Left renal cortex interstitium (tissue), 4 donors: ENCODE data around the gene EXOC3L1. TPM values are rescaled to one million over a fixed set of nuclear protein-coding genes. Genes with fewer than 3 reads are reported as not detected.
A peak's percentile ranks its signal among the peaks of the same experiment; 100 is the strongest.

Experiments used
- DNase-seq, 4 donors: peaks; one replicate each; pipeline ENCODE4 v3.0.0-alpha.2; 2013; ENCODE audit warnings: low read depth in 4 of 4, low spot score in 2 of 4, missing footprints in 1 of 4
- polyA plus RNA-seq, 4 donors: library from polyadenylated mRNA; unstranded; fragments of 120-200 nt; gene quantifications; one replicate each; pipeline ENCODE4 v1.2.1, GENCODE V29; 2013; ENCODE audit not compliant: insufficient read length in 4 of 4

Gene EXOC3L1
- polyA plus RNA-seq, 4 donors: 4.9 to 7.8 (median 6.7) TPM

DNA sequence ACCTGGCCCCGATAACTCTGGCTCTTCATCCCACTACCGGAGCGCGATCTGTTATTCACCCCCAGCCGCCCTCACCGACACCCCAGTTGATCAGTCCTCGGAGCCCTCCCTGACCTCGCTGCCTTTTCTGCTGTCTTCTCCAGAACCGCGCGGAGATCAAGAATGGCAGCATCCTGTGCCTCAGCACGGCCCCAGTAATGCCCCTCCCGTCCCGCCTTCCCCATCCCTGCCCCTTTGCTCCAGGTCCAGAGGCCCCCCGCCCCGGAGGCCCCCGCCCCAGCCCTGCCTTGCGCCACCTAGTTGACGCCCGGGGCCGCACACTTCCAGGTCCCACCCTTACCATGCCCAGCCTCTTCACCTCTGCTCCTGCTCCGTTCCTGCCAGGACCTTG, 9.9 kb upstream of the EXOC3L1 start:
- no peak for DNase-seq

DNA sequence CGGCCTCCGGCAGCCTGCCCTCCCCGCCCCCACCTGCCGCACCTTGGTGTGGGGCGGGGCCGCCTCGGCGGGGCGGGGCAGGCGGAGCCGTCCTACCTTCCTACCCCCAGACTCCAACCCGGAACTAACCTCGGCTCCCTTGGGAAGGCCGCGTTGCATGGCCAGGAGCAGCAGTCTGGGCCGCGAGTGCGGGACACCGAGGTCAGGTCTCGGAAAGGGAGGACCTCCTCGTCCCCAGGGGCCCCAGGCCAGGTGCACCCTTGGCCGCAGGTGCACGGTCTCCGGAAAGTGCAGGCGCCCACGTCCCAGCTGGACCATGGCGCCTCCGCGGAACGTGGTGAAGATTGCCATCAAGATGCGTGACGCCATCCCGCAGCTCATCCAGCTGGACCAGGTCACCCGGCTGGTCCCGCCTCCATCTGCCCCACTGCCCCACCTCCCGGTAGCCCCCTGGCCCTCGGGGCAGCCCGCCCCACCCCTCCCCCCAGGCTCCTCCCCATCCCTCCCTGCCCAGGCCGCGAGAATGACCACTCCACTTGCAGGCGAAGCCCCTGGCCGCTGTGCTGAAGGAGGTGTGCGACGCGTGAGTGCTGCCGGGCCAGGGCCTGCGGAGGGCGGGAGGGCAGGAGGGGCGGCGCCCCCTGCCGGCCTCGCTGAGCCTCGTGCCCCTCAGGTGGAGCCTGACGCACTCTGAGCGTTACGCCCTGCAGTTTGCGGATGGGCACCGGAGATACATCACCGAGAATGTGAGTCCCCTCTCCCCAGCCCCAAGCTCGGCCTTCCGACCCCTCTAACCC, 9.3 kb upstream of the EXOC3L1 start, which contains the start of gene ELMO3:
Gene ELMO3, plus strand, starts transcription at position 121 of the 797 bp plus-strand sequence. Its CDS starts 196 bp downstream, at position 317.
- DNase-seq: no peak

GRCh38 chr16:67198238-67198734, 8.3 kb upstream of the EXOC3L1 start:
- DNase-seq: no peak

DNA sequence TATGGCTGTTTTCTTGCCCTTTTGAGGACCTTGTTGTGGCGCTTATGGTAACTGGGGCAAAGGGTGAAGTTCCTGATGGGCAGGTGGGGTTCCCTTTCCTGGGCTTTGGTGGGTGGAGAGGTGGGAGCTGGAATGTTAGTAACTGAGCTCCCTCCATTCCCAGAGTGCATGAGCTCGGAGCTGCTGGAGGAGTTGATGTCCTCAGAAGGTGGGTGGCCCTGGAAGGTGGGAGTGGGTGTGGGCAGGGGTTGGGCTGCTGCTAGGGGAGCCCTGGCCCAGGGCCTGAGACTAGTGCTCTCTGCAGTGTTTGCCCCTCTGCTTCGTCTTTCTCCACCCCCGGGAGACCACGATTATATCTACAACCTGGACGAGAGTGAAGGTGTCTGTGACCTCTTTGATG, 7.8 kb upstream of the EXOC3L1 start:
- DNase-seq: no peak

DNA sequence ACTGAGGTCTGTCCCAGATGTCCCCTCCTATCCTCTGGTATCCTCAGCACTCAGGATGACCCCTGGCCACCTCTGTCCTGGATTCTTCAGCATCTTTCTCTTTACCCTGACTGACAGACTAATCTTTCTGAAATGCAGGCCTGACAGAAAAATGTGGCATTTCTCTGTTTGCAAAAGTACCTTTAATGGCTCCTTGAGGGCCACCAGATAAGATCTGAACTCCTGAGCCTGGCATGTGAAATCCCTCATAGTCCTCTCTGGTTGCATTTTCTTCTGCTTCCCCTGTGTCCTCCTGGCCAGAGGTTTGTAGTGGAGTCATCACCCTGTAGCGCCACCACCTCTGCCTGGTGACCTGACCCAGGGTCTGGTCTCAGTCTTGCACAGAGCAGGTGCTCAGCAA, 6.9 kb upstream of the EXOC3L1 start:
- DNase-seq: no peak

DNA sequence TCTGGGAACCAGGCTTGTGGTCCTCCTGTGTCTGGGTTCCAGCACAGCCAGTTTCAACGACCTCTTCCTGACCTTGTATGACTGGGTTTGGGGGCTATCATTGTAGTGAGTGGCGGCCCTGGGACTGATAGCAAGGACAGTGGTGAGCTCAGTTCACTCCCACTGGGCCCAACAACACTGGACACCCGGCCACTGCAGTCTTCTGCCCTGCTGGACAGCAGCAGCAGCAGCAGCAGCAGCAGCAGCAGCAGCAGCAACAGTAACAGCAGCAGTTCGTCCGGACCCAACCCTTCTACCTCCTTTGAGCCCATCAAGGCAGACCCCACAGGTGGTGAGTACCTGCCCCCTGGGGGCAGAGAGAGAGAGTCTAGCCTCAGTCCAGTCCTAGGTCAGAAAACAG, 5.7 kb upstream of the EXOC3L1 start:
- DNase-seq: no peak

DNA sequence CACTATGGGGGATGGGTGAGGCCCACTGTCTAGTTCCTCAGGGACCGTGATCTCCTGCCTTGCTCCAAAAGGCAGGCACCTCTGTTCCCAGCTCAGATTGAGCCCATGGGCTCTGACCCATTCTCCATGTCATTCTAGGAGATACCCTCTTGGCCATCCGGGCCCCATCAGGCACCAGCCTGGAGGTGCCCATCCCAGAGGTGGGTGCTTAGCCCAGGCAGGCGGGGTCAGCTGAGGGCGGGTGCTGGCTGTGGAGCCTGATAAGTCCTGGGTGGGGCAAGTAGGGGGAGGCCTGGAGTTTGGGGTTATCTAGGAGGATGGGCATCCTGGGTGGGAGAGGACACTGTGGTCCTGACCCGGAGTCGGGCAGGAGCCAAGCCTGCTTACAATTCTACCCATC, 4.3 kb upstream of the EXOC3L1 start:
- DNase-seq: no peak

DNA sequence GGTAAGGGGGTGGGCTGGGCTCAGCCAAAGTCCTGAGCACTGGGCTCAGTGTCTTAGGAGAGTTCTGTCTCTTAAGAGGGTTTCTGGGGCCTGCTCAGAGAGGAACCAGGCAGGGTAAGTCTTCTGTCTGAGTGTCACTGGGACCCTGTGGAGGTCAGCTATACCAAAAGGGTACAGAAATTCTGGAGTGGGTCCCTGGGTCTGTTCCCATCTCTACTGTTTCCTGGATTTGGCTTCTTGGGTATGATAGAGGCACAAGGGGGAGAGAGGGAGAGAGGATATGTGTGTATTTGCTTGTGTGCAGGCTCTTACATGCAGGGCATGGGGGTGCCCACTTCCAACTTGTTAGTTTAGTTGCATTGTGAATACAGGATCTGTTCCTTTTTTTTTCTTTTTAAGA, 3.6 kb upstream of the EXOC3L1 start:
- no peak for DNase-seq

DNA sequence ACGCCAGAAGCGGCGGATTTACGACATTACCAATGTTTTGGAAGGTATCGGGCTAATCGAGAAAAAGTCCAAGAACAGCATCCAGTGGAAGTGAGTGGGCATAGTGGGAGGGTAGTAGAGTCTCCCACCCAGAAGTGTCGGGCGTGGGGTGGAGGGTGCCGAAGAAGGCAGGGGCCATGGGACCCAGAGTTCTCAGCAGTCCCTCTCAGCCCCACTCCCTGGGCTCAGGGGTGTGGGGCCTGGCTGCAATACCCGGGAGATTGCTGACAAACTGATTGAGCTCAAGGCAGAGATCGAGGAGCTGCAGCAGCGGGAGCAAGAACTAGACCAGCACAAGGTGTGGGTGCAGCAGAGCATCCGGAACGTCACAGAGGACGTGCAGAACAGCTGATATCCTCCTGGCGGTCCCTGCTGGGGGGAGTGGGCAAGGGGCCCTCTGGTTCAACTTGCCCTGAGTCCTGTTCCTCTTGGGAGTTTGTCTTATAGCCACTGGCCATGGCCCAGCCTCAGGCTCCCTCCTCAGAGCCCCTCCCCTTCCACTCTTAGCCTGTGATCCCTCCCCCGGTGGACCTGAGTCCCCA, 2.9 kb upstream of the EXOC3L1 start:
- DNase-seq: no peak

GRCh38 chr16:67191995-67192681, 2.2 kb upstream of the EXOC3L1 start, which contains the start of gene E2F4:
Gene E2F4 (plus strand): TSS chr16:67192155. CDS start chr16:67192228, 73 bp downstream.
- DNase-seq: peak in 3 of 4 donors; percentile 69 to 79 (median 76)

- DNase-seq: no peak
These were observed 1.6 kb upstream of the EXOC3L1 start for GRCh38 chr16:67191411-67191994.

- no peak for DNase-seq
These were observed 788 bp upstream of the EXOC3L1 start for GRCh38 chr16:67190448-67191399.

- no peak for DNase-seq
These were observed 1.1 kb downstream of the EXOC3L1 start for GRCh38 chr16:67188798-67189197.

- no peak for DNase-seq
These were observed 1.6 kb downstream of the EXOC3L1 start for GRCh38 chr16:67188323-67188722.

GRCh38 chr16:67187175-67187890, 2.6 kb downstream of the EXOC3L1 start:
- DNase-seq: no peak

GRCh38 chr16:67186550-67186950, 3.4 kb downstream of the EXOC3L1 start:
- no peak for DNase-seq

GRCh38 chr16:67185651-67186134, 4.2 kb downstream of the EXOC3L1 start:
- DNase-seq: no peak

DNA sequence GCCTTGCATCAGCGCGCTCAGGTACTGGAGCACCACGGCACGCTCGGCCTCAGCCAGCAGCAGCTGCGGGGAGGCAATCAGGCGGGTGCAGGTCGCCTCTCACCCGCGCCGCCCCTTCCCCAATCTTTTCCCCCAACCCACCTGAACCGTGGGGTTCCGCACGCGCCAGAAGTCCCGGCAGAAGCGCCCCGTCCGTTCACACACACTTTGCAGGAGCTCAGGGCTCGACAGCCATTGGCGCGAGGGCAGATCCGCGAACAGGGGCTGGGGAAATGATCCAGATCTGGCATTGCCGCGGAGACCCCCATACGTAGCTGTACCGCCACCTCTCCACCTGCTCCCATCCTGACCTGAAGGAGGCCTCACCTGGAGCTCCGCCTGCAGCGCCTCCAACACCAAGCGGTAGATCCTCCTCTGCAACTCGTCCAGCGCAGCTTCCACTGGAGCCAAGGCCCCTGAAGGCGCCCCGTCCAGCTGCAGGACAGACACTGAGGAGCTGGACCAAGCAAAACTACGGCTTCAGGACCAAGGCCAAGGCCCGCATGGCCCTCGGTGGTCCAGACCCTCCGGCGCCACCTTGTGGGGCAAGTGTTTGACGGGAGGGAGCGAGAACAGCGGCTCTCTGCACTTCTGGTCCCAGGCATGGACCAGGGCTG, 4.8 kb downstream of the EXOC3L1 start:
- DNase-seq: peak in 2 of 4 donors; percentile 72 to 89
